ENCODE measurements around the gene ARHGAP22.

- TF ChIP-seq CTCF (IDR thresholded peaks at IDR 0.05; ENCODE audit: low read length) (no peak), EZH2 (optimal IDR thresholded peaks at IDR 0.05; ENCODE audit: low read depth, low read length) (no peak), EZH2phosphoT487 (IDR thresholded peaks at IDR 0.05; ENCODE audit: low read length) (no peak)
Observed at GRCh38 chr10:48555310-48556042, 49.4 kb downstream of the ARHGAP22 start.

All from MM.1S (cell line).